Myocyte (in vitro differentiated cells): ENCODE data around the gene HES5. TPM values are rescaled to one million over a fixed set of nuclear protein-coding genes. Genes with fewer than 3 reads are reported as not detected.
A peak's percentile ranks its signal among the peaks of the same experiment; 100 is the strongest.
"Not testable (repeated sequence)": the region's sequence is repeated elsewhere in the genome, so short reads cannot be mapped to it uniquely, and the experiment has no call there.

Experiments
- DNase-seq: peaks from one replicate; pipeline ENCODE4 v3.0.0-alpha.2; 2012; ENCODE audit warnings: low read depth
- polyA plus RNA-seq: library from polyadenylated mRNA; unstranded; fragments of >200 nt; gene quantifications from one replicate; pipeline ENCODE4 v1.2.1, GENCODE V29; 2012; ENCODE audit warnings: missing spikeins
- total RNA-seq: library from RNA; depleted of rRNA; stranded (reverse); fragments of >200 nt; gene quantifications from 2 replicates; pipeline ENCODE4 v1.2.3, GENCODE V29; 2014

The HES5 gene, protein sequence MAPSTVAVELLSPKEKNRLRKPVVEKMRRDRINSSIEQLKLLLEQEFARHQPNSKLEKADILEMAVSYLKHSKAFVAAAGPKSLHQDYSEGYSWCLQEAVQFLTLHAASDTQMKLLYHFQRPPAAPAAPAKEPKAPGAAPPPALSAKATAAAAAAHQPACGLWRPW
- total RNA-seq = not detected in 2 replicates
- polyA plus RNA-seq = not detected

- DNase-seq = no peak
Measured at GRCh38 chr1:2529784-2530512, at the start of gene HES5. Gene HES5 (minus strand): TSS chr1:2530263. CDS start chr1:2530164, 99 bp downstream.

DNA sequence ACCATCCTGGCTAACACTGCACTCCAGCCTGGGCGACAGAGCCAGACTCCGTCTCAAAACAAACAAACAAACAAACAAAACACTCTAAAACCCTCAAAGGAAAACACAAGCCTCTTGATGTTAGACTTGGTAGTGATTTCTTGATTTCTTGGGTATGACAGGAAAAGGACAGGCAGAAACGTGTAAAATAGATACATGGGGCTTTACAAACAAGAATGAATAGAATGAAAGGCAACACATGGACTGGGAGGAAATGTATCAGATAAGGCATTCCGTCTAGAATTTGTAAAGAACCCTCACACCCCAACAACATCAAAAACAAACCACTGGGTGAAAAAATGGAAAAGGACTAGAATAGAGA lies 48.7 kb upstream of the HES5 start:
- no peak for DNase-seq

DNA sequence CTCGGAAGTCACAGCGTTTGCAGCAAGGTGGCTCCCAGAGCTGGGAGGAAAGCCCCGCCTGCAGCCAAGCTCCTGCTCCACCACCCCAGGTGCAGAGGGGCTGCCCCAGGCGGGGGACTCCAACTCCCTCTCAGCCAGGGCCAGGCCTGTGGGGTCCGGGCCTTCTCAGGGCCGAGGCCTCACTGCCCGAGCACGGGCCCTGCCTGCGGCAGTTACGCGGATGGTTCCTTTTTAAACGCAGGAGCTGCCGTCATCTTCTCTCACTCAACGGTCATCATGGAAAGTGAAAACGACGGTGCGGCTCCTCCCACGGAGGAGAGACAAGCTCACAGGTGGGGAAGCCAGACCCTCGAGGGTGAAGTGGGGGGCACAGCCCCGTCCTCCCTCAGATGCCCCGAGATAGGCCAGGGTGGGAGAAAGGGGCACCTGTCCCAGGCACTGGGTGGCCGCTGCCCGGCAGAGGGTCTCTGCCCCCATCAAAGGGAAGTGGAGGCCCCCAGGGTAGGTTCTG lies 47.6 kb upstream of the HES5 start:
- not testable (repeated sequence) for DNase-seq

GRCh38 chr1:2575801-2576663 lies 46.0 kb upstream of the HES5 start:
- DNase-seq = no peak

GRCh38 chr1:2574350-2574749 lies 44.3 kb upstream of the HES5 start:
- no peak for DNase-seq

DNA sequence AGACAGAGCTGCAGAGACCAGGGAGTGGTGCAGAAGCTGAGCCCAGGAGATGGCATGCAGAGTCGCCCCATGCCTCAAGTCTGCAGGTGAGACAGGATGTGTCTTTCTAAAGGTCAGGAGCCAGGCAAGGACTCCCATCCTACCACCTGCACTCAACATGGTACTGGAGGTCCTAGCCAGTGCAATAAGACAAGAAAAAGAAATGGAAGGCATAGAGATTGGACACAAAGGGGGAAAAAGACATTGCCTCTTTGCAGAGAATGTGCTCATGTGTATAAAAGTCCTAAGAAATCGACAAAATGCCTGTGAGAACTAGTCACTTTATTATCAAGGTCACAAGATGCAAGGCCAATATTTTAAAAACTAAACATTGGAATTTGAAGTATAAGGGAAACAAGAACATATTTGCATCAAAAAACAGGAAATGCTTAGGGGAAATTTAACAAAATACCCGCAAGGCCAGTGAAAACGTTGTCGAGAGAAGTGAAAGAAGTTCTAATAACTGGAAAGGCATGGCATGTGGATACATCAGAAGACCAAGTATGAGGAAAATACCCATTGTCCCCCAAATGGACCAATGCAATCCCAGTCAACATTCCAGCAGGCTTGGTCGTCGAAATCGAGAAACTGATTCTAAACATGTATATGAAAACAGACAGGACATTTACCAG lies 43.3 kb upstream of the HES5 start:
- DNase-seq = no peak

GRCh38 chr1:2571348-2571747 lies 41.3 kb upstream of the HES5 start:
- no peak for DNase-seq

- DNase-seq = no peak
Measured at GRCh38 chr1:2570332-2570731, 40.3 kb upstream of the HES5 start.

DNA sequence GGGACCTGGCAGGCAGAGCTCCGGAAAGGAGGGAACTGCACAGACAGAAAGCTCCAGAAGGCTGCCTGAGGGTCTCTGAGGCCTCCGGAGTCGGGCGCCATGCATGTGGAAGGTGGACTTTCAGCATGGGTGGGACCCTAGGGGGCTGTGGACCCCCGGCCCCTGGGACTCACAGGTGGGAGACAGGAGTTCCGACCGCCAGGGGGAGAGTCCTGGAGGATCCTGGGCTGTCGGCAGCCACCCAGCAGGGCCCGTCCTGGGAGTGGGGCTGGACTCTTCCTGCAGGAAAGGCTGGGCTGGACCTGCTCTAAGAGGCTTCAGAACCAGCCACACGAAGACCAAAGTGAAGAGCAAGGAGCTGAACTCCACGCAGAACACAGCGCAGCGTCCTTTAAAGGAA lies 39.6 kb upstream of the HES5 start:
- DNase-seq = not testable (repeated sequence)

GRCh38 chr1:2569060-2569459 lies 39.0 kb upstream of the HES5 start:
- DNase-seq = no peak

- not testable (repeated sequence) for DNase-seq
Measured at GRCh38 chr1:2568187-2568816, 38.2 kb upstream of the HES5 start.

DNA sequence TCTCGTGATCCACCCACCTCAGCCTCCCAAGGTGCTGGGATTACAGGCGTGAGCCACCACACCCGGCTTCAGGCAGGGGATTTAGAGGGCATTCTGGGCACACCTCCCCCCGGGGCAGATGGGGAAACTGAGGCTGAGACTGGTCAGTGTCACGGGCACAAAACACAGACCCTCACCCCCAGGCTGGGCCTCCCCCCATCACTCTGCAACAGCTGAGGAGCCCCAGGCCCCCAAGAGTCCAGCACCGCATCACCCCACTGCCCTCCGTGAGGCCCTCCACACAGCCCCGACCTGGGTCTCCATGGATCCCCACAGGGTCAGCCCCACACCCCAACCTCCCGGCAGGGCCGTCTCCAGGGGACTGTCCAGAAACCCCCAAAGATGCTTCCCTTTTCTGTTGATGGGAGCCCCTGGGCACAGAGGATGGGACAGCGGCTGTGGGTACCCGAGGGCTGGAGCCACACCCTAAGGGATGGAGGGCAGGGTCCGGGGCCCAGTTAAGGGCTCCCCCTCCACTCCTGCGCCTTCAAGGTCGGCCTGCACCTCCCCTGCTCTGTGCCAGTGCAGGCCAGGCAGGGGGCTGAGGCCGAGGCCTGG lies 37.1 kb upstream of the HES5 start:
- no peak for DNase-seq

- DNase-seq = no peak
Measured at GRCh38 chr1:2566101-2567045, 36.3 kb upstream of the HES5 start.

GRCh38 chr1:2564815-2565374 lies 34.8 kb upstream of the HES5 start:
- peak; percentile 12 for DNase-seq

GRCh38 chr1:2564006-2564814 lies 34.1 kb upstream of the HES5 start:
- DNase-seq = peak; percentile 14

- DNase-seq = no peak
Measured at GRCh38 chr1:2563205-2563604, 33.1 kb upstream of the HES5 start.

- no peak for DNase-seq
Measured at GRCh38 chr1:2561898-2562895, 32.1 kb upstream of the HES5 start.
